GM18873 (cell line): Measurements from ENCODE around the gene CYS1.
"Not testable (repeated sequence)": the region's sequence is repeated elsewhere in the genome, so short reads cannot be mapped to it uniquely, and the experiment has no call there.

Experiments used
- ATAC-seq: cut with Tn5 transposase; IDR thresholded peaks from one replicate; pipeline ENCODE4 v1.9.1; 2021; ENCODE audit warnings: mild to moderate bottlenecking, moderate library complexity, moderate number of reproducible peaks; ENCODE audit not compliant: unreplicated experiment, low FRiP score

CYS1 gene

GRCh38 chr2:10016001-10016801, 64.0 kb downstream of the CYS1 start:
- no peak for ATAC-seq

GRCh38 chr2:10015376-10015989, 64.7 kb downstream of the CYS1 start:
- not testable (repeated sequence) for ATAC-seq

- no peak for ATAC-seq
Observed at GRCh38 chr2:10014418-10015190, 65.6 kb downstream of the CYS1 start.

DNA sequence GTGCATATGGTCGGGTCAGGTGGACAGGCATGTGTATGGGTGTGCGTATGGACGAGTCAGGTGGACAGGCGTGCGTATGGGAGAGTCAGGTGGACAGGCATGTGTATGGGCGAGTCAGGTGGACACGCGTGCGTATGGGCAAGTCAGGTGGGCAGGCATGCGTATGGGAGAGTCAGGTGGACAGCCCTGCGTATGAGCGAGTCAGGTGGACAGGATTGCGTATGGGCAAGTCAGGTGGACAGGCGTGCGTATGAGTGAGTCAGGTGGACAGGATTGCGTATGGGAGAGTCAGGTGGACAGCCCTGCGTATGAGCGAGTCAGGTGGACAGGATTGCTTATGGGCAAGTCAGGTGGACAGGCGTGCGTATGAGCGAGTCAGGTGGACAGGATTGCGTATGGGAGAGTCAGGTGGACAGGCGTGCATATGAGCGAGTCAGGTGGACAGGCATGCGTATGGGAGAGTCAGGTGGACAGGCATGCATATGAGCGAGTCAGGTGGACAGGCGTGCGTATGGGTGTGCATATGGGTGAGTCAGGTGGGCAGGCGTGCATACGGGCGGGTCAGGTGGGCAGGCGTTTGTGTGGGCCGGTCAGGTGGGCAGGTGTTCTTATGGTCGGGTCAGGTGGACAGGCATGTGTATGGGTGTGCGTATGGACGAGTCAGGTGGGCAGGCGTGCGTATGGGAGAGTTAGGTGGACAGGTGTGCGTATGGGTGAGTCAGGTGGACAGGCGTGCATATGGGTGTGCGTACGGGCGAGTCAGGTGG, 66.4 kb downstream of the CYS1 start:
- ATAC-seq: not testable (repeated sequence)

DNA sequence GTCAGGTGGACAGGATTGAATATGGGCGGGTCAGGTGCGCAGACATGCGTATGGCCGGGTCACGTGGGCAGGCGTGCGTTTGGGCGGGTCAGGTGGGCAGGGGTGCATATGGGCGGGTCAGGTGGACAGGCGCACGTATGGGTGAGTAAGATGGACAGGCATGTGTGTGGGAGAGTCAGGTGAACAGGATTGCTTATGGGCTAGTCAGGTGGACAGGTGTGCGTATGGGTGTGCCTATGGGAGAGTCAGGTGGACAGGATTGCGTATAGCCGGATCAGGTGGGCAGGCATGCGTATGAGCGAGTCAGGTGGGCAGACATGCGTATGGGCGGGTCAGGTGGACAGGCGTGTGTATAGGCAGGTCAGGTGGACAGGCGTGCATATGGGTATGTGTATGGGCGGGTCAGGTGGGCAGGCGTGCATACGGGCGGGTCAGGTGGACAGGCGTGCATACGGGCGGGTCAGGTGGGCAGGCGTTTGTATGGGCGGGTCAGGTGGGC, 67.2 kb downstream of the CYS1 start:
- ATAC-seq: no peak

DNA sequence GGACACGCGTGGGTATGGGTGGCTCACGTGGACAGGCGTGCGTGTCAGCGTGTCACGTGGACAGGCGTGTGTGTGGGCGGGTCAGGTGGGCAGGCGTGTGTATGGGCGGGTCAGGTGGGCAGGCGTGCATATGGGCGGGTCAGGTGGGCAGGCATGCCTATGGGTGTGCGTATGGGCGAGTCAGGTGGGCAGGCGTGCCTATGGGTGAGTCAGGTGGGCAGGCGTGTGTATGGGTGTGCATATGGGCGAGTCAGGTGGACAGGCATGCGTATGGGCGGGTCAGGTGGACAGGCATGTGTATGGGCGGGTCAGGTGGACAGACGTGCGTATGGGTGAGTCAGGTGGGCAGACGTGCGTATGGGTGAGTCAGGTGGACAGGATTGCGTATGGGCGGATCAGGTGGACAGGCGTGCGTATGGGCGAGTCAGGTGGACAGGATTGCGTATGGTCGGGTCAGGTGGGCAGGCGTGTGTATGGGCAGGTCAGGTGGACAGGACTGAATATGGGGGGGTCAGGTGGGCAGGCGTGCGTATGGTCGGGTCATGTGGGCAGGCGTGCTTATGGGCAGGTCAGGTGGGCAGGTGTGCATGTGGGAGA, 67.7 kb downstream of the CYS1 start:
- ATAC-seq: not testable (repeated sequence)

- not testable (repeated sequence) for ATAC-seq
Observed at GRCh38 chr2:10011606-10012325, 68.4 kb downstream of the CYS1 start.

- ATAC-seq: not testable (repeated sequence)
Observed at GRCh38 chr2:10010861-10011605, 69.2 kb downstream of the CYS1 start.

- no peak for ATAC-seq
Observed at GRCh38 chr2:10009811-10010781, 70.1 kb downstream of the CYS1 start.

DNA sequence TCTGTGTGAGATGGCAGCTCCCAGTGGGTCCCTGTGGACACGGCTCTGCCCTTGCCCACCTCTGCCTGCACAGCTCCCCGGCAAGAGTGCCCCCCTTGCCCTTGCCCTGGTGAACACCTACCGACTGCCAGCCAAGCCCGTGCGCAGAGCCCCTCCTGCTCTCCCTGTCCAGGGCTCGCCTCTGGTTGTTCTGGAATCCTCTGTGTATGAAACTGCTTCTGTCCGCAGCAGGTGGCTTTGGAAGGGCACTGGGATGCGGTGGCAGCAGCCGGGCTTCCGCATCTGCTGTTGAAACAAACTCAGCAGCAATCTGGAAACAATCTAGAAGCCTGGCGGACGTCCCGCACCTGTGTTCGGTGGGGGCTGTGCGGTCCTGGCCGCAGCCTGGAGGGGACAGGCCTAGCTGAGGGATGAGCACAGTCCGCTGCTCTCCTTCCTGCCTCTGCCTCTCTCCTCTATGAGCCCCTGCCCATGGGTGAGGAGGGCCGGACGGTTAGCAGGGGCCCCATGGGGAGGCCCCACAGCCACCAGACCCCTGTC, 70.9 kb downstream of the CYS1 start:
- ATAC-seq: no peak

DNA sequence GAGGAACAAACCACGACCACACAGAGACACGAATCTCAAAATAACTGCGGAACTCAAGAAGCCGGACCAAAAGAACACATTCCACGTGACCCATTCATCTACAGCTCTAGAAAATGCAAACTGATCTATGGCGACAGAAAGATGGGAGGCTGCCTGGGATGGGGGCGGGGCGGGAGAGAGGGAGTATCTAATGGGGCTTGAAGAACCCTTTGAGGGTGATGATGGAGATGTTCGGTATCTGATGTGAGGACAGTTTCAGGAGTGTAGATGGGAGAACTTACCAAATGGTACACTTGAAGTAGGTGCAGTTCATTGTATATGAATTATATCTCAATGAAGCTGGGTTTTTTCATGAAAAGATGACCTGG, 71.4 kb downstream of the CYS1 start:
- no peak for ATAC-seq

DNA sequence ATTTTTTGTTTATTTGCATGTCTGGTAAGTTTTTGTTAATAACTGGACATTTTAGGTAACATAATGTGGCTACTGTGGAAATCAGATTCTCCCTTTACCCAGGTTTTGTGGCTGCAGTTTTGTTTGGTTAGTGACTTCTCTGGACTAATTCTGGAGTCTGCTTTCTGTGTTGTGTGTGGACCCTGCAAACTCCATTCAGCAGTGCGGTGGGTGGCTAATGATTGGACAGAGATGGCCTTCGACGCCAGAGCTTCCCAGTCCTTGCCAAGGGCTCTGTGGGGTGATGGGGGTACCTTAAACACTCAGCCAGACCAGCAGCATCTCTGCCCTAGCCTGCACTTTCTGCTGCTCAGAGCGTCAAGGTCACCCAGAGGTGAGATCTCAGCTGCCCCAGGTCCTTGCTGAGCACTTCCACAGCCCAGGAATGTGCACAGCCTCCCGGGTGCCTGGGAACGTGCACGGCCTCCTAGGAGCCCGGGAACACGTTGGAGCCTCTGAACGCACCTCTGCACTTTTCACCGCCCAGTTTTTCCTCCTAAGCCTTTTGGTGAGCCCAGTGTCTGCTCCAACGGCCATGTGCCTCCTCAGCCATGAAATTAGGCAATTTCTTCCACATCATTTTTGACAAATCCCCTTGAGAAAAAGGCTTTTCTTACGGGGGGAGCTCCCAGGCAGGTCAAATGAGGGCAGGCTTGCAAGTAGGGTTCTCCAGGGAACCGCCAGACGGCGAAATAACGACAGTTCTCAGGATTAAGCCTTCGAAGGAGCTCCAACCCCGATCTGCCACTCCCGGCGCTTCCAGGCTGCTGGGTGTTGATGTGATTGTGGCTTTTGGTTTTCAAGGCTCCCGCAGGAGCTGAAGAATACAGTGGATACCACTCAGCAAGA, 72.0 kb downstream of the CYS1 start:
- no peak for ATAC-seq

GRCh38 chr2:10007435-10007834, 72.8 kb downstream of the CYS1 start:
- ATAC-seq: no peak
